CD4-positive, alpha-beta T cell treated with Interferon gamma for 1 hour (primary cell): ENCODE measurements around the gene CHTF8.
"Not testable (repeated sequence)": the region's sequence is repeated elsewhere in the genome, so short reads cannot be mapped to it uniquely, and the experiment has no call there.

Source experiments
- DNase-seq: peaks from one replicate; pipeline ENCODE4 v3.0.0-alpha.2; 2020

Gene CHTF8

GRCh38 chr16:69138608-69139007, 6.2 kb upstream of the CHTF8 start:
- DNase-seq: no peak

GRCh38 chr16:69133373-69133954, 1.1 kb upstream of the CHTF8 start:
- no peak for DNase-seq

DNA sequence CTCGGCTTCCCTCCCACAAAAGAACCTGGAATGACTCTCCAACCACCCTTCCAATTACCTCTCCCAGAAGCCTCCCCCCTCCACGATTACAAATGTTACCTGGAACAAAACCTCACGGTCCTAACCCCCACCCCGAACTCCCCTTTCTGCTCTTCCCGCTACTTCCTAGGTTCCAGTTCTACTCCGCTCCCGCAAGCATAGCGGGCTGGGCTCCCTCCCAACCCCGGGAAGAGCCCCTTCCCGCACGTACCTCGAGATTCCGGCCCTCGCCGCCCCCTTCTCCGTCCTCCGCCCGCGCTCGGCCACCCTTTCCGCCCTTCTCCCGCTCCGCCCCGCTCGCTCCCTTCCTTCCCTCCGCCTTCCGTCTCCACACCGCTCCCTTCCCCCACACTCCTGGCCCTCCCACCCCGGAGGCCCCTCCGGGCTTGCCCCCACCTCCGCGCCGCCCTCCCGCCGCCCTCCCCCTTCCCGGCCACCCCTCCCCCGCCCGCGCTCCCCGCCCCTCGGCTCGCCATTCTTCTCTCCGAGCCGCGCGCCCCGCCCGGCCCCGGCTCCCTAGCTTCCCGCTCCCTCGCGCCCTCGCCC, 457 bp downstream of the CHTF8 start:
- DNase-seq: peak; percentile 62

DNA sequence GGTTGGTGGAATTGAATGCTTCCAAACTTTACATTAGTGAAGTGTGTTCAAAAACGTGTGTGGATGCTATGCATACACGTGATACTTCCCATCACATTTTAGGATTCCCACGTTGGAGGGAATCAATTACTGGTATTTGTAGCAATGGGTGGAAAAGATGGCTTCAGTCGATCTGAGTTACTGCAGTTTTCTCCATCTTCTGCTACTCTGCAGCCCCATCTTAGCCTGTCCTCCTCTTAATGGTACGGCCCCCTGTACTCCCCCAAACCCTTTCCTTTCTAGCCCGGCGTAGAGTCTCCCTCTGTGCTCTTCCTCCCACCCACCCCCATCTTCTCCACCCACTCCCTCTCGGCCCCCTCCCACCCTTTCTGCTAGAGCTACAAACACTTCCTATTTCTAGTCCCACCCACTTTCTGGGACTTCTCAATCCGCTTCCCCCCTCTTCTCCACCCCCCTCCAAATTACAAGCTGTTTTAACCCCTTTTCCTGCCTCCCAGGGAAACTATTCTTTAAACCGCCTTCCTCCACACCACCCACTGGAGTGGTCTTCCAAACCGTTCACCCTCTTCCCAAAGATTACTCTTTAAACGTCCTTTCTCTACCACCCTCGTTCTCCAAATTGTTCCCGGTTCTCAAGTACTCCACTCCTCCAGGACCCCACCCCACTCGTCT, 1.1 kb downstream of the CHTF8 start:
- peak; percentile 18 for DNase-seq

DNA sequence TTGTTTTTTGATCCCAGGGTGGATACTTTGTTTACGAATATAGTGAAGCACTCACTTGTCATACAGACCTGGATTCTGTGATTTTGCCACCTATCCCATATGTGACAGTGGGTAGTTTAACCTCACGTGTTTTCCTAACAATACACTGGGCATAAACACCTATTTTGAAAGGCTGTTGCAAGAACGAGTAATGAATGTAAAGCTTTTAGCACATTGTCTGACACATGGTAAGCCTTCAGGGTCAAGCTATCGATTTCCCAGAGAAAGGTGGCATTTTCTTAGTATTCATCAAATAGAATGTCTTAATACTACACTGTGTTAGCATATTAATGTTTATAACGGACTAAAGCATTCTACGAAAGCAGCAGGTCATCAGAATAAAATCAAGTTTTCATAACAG, 1.9 kb downstream of the CHTF8 start:
- DNase-seq: no peak

DNA sequence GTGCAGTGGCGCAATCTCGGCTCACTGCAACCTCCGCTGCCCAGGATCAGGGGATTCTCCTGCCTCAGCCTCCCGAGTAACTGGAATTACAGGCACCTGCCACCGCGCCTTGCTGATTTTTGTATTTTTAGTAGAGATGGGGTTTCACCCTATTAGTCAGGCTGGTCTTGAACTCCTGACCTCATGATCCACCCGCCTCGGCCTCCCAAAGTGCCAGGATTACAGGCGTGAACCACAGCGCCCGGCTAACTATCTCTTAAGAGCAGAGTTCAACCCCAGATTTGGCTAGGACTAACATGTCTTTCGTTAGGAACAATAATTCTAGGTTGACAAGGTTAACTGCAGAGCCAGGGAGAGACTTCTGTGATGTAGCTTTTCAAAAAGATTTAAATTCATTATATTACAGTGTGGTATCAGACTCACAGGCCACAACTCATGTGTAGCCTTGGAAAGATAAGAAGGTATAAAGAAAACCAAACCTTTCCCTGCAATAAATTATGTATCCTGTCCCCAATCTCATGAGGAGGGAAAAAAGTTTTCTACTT, 4.3 kb downstream of the CHTF8 start:
- DNase-seq: no peak

- not testable (repeated sequence) for DNase-seq
Observed at GRCh38 chr16:69126801-69127200, 5.6 kb downstream of the CHTF8 start.

DNA sequence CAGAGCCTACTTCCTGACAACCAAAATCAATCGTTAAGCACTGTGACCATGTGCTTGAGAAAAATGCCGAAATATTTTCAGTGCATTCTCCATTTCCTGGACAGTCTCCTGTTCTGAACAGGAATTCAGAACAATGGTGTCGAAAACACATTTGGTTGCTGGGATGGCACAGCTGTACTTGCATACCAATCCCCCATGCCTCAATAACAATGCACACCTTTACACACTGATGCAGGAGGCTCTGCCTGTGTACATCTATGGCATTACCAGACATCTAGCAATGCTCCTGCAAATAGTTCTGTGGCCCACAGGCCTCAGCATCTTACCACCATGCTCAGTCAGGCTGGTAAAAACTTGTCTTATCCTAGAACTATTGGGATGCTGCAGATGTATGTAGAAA, 6.2 kb downstream of the CHTF8 start:
- no peak for DNase-seq

DNA sequence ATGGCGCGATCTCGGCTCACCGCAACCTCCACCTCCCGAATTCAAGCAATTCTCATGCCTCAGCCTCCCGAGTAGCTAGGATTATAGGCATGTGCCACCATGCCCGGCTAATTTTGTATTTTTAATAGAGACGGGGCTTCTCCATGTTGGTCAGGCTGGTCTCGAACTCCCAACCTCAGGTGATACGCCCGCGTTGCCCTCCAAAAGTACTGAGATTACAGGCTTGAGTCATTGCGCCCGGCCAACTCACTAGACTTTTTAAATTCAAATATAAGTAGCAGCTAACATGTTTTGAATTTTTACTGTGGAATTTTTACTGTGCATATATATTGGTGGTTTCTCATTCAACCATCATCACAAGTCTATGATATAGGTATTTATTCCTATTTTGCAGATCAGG, 7.4 kb downstream of the CHTF8 start:
- not testable (repeated sequence) for DNase-seq

- DNase-seq: not testable (repeated sequence)
Observed at GRCh38 chr16:69124406-69124805, 8.0 kb downstream of the CHTF8 start.

DNA sequence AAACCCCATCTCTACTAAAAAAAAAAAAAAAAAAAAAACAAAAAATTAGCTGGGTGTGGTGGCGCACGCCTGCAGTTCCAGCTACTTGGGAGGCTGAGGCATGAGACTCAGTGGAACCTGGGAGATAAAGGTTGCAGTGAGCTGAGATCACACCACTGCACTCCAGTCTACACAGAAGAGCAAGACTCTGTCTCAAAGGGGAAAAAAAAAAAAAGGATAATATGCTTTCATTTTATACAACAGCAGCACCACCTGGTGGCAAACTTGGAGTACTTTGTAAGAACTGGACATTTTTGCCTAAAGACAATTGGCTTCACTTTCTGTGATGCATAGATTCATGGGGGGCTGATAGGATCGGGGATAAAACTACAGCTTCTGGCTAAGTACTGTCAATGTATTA, 8.5 kb downstream of the CHTF8 start:
- peak; percentile 57 for DNase-seq

- DNase-seq: no peak
Observed at GRCh38 chr16:69120096-69120664, 12.2 kb downstream of the CHTF8 start.

- DNase-seq: no peak
Observed at GRCh38 chr16:69119536-69119935, 12.9 kb downstream of the CHTF8 start.

- no peak for DNase-seq
Observed at GRCh38 chr16:69118994-69119393, 13.4 kb downstream of the CHTF8 start.

DNA sequence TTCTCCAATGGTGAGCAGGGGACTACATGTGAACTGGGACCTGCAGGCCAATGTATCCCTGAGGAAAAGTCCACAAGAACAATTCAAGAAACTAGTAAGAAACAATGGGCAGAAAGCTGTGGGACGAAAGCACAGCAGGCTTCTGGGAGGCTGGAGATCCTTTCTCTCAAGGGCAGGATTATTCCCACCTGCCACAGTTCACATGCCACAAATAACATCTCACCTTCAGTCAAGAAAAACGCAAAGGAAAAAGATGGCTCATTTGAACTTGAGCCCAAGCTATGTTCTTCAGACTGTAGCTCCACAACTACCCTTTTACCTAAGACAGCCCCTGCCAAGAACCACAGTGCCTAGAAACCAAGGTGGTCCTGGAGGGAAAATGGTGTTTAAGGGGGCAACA, 13.9 kb downstream of the CHTF8 start:
- DNase-seq: no peak

DNA sequence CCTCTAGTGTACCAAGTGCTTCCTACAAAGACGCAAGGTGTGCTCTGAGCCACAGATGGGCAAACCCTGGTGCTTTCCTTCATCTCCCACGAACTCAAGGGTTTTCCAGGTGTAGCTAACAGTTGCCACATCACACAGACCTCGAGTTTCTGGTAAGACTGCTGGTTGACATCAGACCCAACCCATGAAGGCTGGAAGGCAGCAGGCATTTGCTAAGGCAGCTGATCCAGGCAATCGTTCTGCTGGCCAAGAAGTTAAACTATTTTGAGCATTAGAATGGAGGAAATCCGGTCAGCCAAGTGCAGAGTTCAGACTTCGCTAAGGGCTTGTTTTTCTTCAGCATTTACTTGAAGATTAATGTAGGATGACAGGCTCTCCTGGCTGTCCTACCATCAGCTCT, 15.5 kb downstream of the CHTF8 start:
- no peak for DNase-seq

DNA sequence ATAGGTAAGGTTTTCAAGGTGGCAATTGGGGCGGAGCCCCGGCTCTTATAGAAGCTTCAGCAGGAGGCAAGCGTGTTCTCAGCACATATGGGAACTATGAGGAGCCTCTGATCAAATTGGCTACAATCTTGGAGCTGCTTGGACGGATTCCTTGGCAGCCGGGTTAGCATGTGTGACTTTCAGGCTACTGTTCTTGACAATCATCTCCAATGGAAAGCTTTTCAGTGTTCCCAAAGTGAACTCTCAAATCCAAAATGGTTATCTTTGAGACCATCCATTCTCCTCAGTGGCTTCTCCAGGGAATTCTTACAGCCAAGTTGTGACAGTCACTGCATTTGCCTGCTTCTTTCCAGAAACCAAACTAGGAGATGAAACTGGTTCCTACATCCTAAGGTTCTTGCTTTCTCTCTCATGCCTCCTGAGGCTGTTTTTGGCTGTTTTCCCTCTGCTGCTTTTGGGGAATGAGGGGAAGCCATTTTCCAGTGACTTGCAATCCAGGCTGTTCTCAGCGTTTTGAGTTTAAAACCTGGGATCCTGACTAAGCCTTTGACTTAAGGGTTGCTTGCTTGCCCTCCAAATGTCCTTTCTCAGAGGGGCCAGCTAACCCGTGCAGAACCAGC, 16.0 kb downstream of the CHTF8 start:
- DNase-seq: no peak

DNA sequence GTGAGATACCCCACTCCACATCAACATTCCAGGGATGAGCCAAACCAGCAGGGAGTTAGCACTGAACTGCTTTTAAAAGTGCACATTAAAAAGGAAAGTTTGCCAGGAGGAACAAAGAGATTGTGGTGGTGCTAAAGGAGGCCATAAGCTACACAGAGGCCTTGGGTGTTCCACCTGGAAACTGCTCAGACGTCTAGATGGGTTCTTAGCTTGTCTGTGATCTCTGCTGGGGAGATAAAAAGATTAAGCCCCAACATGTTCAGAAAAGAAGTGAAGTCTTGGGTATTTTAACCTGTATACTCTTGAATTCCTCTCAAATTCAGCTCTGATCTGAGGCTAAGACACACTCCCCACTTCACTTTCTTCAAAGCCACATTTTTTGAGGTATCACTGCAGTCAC, 16.6 kb downstream of the CHTF8 start:
- DNase-seq: no peak

DNA sequence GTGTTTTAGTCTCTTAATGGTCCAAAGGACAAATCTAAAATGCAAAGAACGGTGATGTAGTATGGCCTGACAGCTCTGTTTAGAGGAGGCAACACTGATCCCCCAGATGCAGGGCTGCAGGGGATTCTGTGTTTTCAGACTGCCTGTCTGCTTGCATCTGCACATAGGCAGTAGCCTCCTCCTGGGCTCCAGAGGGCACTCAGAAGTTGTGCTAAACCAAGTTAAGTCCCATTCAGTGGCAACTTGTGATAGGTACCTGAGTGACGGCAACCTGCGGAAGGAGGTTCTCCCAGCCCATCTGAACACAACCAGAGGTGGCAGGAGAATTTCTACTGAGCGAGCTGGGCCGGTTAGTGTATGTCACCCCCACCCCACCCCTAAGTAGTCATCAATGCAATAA, 17.0 kb downstream of the CHTF8 start:
- DNase-seq: no peak

- no peak for DNase-seq
Observed at GRCh38 chr16:69114976-69115355, 17.4 kb downstream of the CHTF8 start.

DNA sequence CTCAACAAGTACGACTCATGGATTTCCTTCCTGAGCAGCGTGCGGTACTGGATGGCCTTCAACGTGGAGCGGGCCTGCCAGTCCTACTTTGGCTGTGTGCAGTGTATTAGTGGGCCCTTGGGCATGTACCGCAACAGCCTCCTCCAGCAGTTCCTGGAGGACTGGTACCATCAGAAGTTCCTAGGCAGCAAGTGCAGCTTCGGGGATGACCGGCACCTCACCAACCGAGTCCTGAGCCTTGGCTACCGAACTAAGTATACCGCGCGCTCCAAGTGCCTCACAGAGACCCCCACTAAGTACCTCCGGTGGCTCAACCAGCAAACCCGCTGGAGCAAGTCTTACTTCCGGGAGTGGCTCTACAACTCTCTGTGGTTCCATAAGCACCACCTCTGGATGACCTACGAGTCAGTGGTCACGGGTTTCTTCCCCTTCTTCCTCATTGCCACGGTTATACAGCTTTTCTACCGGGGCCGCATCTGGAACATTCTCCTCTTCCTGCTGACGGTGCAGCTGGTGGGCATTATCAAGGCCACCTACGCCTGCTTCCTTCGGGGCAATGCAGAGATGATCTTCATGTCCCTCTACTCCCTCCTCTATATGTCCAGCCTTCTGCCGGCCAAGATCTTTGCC, 17.9 kb downstream of the CHTF8 start:
- no peak for DNase-seq

- no peak for DNase-seq
Observed at GRCh38 chr16:69113216-69113615, 19.2 kb downstream of the CHTF8 start.
